HTERT RPE-1 (cell line): ENCODE measurements around the gene MMEL1.
"Not testable (repeated sequence)": the region's sequence is repeated elsewhere in the genome, so short reads cannot be mapped to it uniquely, and the experiment has no call there.

Experiments used
- in situ Hi-C: fragments of 300-500 bp; cut with MboI; formaldehyde crosslinking; loops from 4 replicates; pipeline ENCODE4 v1.14.3; 2020; ENCODE audit warnings: low sequenced_read_pairs

The MMEL1 gene

GRCh38 chr1:2628933-2629626, 3.7 kb downstream of the MMEL1 start:
- in situ Hi-C loops = no loop called here

- in situ Hi-C loops = no loop called here
Observed at GRCh38 chr1:2628191-2628932, 4.5 kb downstream of the MMEL1 start.

GRCh38 chr1:2627746-2628145, 5.1 kb downstream of the MMEL1 start:
- in situ Hi-C loops = no loop called here

GRCh38 chr1:2625748-2626147, 7.1 kb downstream of the MMEL1 start:
- in situ Hi-C loops = not testable (repeated sequence)

GRCh38 chr1:2625311-2625710, 7.5 kb downstream of the MMEL1 start:
- in situ Hi-C loops = no loop called here

- in situ Hi-C loops = no loop called here
Observed at GRCh38 chr1:2624735-2625300, 8.0 kb downstream of the MMEL1 start.

GRCh38 chr1:2623571-2624337, 9.1 kb downstream of the MMEL1 start:
- in situ Hi-C loops = no loop called here

- in situ Hi-C loops = no loop called here
Observed at GRCh38 chr1:2617971-2618470, 14.8 kb downstream of the MMEL1 start.

GRCh38 chr1:2614145-2614544, 18.7 kb downstream of the MMEL1 start:
- in situ Hi-C loops = no loop called here

- in situ Hi-C loops = no loop called here
Observed at GRCh38 chr1:2612591-2613365, 20.0 kb downstream of the MMEL1 start.

GRCh38 chr1:2611621-2612437, 21.0 kb downstream of the MMEL1 start:
- in situ Hi-C loops = no loop called here

GRCh38 chr1:2611031-2611501, 21.8 kb downstream of the MMEL1 start:
- in situ Hi-C loops = no loop called here

- in situ Hi-C loops = no loop called here
Observed at GRCh38 chr1:2610036-2610959, 22.5 kb downstream of the MMEL1 start.

GRCh38 chr1:2609319-2610035, 23.3 kb downstream of the MMEL1 start:
- in situ Hi-C loops = no loop called here

GRCh38 chr1:2607641-2608091, 25.1 kb downstream of the MMEL1 start:
- in situ Hi-C loops = no loop called here

- in situ Hi-C loops = no loop called here
Observed at GRCh38 chr1:2606881-2607621, 25.8 kb downstream of the MMEL1 start.

GRCh38 chr1:2606396-2606880, 26.4 kb downstream of the MMEL1 start:
- in situ Hi-C loops = no loop called here
